ENCODE measurements around the gene ARHGAP8. TPM values are rescaled to one million over a fixed set of nuclear protein-coding genes. Genes with fewer than 3 reads are reported as not detected.

Gene ARHGAP8
- total RNA-seq, 2 donors from 2014 or later, result 34.6 to 64.5 TPM

GRCh38 chr22:44892243-44892642 lies 139.9 kb downstream of the ARHGAP8 start:
- Histone ChIP-seq H3K36me3 (no peaks in the 10 kb centered on the region), H3K27ac (no peak overlapping the region), H3K4me1 (replicated peaks) (no peaks in the 10 kb centered on the region), H3K27me3 (replicated peaks; ENCODE audit: insufficient read depth) (no peaks in the 10 kb centered on the region), H3K9me3 (no peaks in the 10 kb centered on the region), H3K4me3 (no peak overlapping the region)
- 84% methylated on average over 13 of the region's 13 CpGs for WGBS
- no peak for TF ChIP-seq POLR2A (IDR thresholded peaks at IDR 0.05)
- DNase-seq (ENCODE audit: low spot score), result no peak
- intact Hi-C loops (cut with DNase I), result no loop called here

DNA sequence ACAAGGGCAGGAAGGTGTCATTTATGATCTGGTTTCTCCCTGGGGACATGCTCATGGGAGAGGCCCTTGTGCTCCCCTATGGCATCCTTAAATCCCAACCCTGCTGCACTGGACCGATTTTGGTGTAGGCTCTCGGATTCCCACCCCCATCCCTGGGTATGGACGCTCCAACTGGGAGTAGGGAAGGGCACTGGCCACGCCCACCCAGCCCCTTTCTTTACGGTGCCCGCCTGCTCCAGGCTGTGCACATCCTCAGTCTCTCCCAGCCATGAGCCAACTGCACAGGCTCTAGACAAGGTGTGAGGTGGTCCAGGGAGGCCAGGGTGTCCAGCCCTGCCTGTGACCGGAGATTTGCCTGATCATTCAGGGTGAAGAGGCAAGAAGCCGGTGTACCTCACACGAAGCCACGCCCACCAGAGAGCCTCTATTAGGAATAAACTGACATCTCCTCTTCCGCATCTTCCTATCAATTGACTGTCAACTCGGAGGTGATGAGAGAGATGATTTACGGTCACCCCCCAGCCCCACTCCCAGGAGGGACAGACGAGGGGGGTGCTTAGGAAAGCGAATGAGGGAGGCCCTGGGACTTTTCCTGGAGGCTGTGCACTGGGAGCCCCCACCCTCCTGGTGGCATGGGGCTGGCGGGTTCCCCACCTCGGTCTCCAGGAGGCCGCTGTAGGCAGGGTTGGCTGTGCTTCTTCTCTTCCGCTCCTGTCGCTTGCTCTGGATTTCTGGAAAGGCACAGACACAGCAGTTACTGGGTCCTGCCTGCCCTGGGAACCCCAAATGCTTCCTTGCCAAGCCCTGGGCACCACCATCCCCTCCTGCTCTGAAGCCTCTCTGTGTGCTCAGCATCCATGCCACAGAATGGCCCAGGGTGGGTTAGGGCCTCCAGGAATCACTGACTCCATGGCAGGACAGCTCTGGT lies 140.7 kb downstream of the ARHGAP8 start:
- no peak for DNase-seq (ENCODE audit: low spot score)
- WGBS, result 87% methylated on average over 20 of the region's 20 CpGs
- no peaks in the 10 kb centered on the region for H3K27me3 ChIP-seq (replicated peaks; ENCODE audit: insufficient read depth)
- H3K27ac ChIP-seq, result no peak overlapping the region
- TF ChIP-seq POLR2A (IDR thresholded peaks at IDR 0.05) (no peak), POLR2AphosphoS5 (IDR thresholded peaks at IDR 0.05) (no peak)
- TF ChIP-seq, protein P1, sequence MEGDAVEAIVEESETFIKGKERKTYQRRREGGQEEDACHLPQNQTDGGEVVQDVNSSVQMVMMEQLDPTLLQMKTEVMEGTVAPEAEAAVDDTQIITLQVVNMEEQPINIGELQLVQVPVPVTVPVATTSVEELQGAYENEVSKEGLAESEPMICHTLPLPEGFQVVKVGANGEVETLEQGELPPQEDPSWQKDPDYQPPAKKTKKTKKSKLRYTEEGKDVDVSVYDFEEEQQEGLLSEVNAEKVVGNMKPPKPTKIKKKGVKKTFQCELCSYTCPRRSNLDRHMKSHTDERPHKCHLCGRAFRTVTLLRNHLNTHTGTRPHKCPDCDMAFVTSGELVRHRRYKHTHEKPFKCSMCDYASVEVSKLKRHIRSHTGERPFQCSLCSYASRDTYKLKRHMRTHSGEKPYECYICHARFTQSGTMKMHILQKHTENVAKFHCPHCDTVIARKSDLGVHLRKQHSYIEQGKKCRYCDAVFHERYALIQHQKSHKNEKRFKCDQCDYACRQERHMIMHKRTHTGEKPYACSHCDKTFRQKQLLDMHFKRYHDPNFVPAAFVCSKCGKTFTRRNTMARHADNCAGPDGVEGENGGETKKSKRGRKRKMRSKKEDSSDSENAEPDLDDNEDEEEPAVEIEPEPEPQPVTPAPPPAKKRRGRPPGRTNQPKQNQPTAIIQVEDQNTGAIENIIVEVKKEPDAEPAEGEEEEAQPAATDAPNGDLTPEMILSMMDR (IDR thresholded peaks at IDR 0.05), result no peak
- no peaks in the 10 kb centered on the region for H3K4me1 ChIP-seq (replicated peaks)
- H3K4me3 ChIP-seq, result no peak overlapping the region
- no peaks in the 10 kb centered on the region for H3K36me3 ChIP-seq
- intact Hi-C loops (cut with DNase I), result no loop called here
- no peaks in the 10 kb centered on the region for H3K9me3 ChIP-seq

GRCh38 chr22:44893731-44894080 lies 141.3 kb downstream of the ARHGAP8 start:
- DNase-seq (ENCODE audit: low spot score), result no peak
- H3K4me3 ChIP-seq, result no peak overlapping the region
- WGBS, result 89% methylated on average over 7 of the region's 7 CpGs

GRCh38 chr22:44894321-44894720 lies 141.9 kb downstream of the ARHGAP8 start:
- H3K27me3 ChIP-seq (replicated peaks; ENCODE audit: insufficient read depth), result no peaks in the 10 kb centered on the region
- H3K4me3 ChIP-seq, result no peak overlapping the region
- intact Hi-C loops (cut with DNase I), result no loop called here
- H3K36me3 ChIP-seq, result no peaks in the 10 kb centered on the region
- 92% methylated on average over 12 of the region's 12 CpGs for WGBS
- H3K9me3 ChIP-seq, result no peaks in the 10 kb centered on the region
- H3K27ac ChIP-seq, result no peak overlapping the region
- no peak for DNase-seq (ENCODE audit: low spot score)
- H3K4me1 ChIP-seq (replicated peaks), result no peaks in the 10 kb centered on the region
- TF ChIP-seq POLR2AphosphoS5 (IDR thresholded peaks at IDR 0.05) (no peak), POLR2A (IDR thresholded peaks at IDR 0.05) (no peak)

More at GRCh38 chr22:44893731-44894080, 141.3 kb downstream of the ARHGAP8 start:
- H3K27me3 ChIP-seq (replicated peaks; ENCODE audit: insufficient read depth), result no peaks in the 10 kb centered on the region
- TF ChIP-seq POLR2AphosphoS5 (IDR thresholded peaks at IDR 0.05), result no peak
- TF ChIP-seq POLR2A (IDR thresholded peaks at IDR 0.05), result no peak
- TF ChIP-seq, protein P1 (IDR thresholded peaks at IDR 0.05), result no peak
- H3K9me3 ChIP-seq, result no peaks in the 10 kb centered on the region
- H3K4me1 ChIP-seq (replicated peaks), result no peaks in the 10 kb centered on the region
- intact Hi-C loops (cut with DNase I), result no loop called here
- no peaks in the 10 kb centered on the region for H3K36me3 ChIP-seq
- H3K27ac ChIP-seq, result no peak overlapping the region

- no peak for TF ChIP-seq POLR2AphosphoS5 (IDR thresholded peaks at IDR 0.05)
- TF ChIP-seq POLR2A (IDR thresholded peaks at IDR 0.05), result no peak
- TF ChIP-seq, protein P1 (IDR thresholded peaks at IDR 0.05), result no peak
- no peaks in the 10 kb centered on the region for H3K36me3 ChIP-seq
- no peaks in the 10 kb centered on the region for H3K4me1 ChIP-seq (replicated peaks)
- no peak overlapping the region for H3K4me3 ChIP-seq
- intact Hi-C loops (cut with DNase I), result no loop called here
- H3K9me3 ChIP-seq, result no peaks in the 10 kb centered on the region
- 87% methylated on average over 14 of the region's 14 CpGs for WGBS
- H3K27ac ChIP-seq, result no peak overlapping the region
- DNase-seq (ENCODE audit: low spot score), result no peak
- no peaks in the 10 kb centered on the region for H3K27me3 ChIP-seq (replicated peaks; ENCODE audit: insufficient read depth)
Observed at GRCh38 chr22:44894782-44895181, 142.4 kb downstream of the ARHGAP8 start.

Measured in prostate gland (tissue), 2 donors.